Parathyroid adenoma (tissue), 2 donors: ENCODE measurements around the gene PCDH9.

ENCODE experiments used
- H2AFZ ChIP-seq: fragments of 300-600 bp; sonication (generic); one replicate; pipeline ENCODE4 v1.7.0; 2017; ENCODE audit warnings: antibody characterized with exemption, mild to moderate bottlenecking
- H3K27ac ChIP-seq: fragments of 300-600 bp; sonication (generic); one replicate; pipeline ENCODE4 v1.7.0; 2017
- H3K27me3 ChIP-seq: fragments of 300-600 bp; sonication (generic); one replicate; pipeline ENCODE4 v1.7.0; 2017; ENCODE audit warnings: low read length; ENCODE audit not compliant: control insufficient read depth, insufficient read depth
- H3K36me3 ChIP-seq: fragments of 300-600 bp; sonication (generic); one replicate; pipeline ENCODE4 v1.7.0; 2017; ENCODE audit warnings: low read length; ENCODE audit not compliant: control insufficient read depth, insufficient read depth
- H3K4me1 ChIP-seq: fragments of 300-600 bp; sonication (generic); one replicate; pipeline ENCODE4 v1.7.0; 2017; ENCODE audit warnings: control low read depth
- H3K4me2 ChIP-seq: fragments of 300-600 bp; sonication (generic); one replicate; pipeline ENCODE4 v1.7.0; 2017; ENCODE audit warnings: low read length
- H3K4me3 ChIP-seq: fragments of 300-600 bp; sonication (generic); one replicate; pipeline ENCODE4 v1.7.0; 2017; ENCODE audit warnings: low read depth, low read length
- H3K79me2 ChIP-seq: fragments of 300-600 bp; sonication (generic); one replicate; pipeline ENCODE4 v1.7.0; 2017; ENCODE audit warnings: control low read depth
- H3K9ac ChIP-seq: fragments of 300-600 bp; sonication (generic); one replicate; pipeline ENCODE4 v1.7.0; 2017; ENCODE audit warnings: mild to moderate bottlenecking
- H3K9me3 ChIP-seq: fragments of 300-600 bp; sonication (generic); one replicate; pipeline ENCODE4 v1.7.0; 2017; ENCODE audit warnings: low read length; ENCODE audit not compliant: control insufficient read depth
- TF ChIP-seq, protein P1 (sequence below): fragments of 300-600 bp; sonication (generic); IDR thresholded peaks from one replicate; pipeline ENCODE4 v1.7.0; 2017; ENCODE audit warnings: antibody characterized with exemption, mild to moderate bottlenecking
- donor health status: primary hyperparathyroidism.

Gene PCDH9

DNA sequence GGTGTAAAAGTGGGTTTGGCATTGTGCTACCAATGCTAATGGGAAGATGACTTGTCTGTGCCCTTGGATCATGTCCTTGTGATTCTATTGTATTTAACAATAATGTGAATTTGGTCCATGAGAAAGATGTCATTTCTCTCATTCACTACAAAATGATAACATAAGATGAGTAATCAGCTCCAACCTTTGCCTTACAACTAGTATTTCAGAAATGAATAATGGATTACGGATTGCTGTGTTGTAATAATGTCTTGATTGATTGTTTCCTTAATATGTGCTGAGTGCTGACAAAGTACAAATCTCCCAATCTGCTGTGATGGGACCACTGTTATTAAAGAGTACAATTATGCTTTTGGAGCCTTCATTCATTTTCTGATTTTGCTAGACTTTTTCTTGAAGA, 375.0 kb downstream of the PCDH9 start:
- H3K9me3 ChIP-seq = no peaks in the 10 kb centered on the region
- no peak overlapping the region for H2AFZ ChIP-seq
- no peak overlapping the region for H3K9ac ChIP-seq
- no peaks in the 10 kb centered on the region for H3K36me3 ChIP-seq
- TF ChIP-seq, protein P1, sequence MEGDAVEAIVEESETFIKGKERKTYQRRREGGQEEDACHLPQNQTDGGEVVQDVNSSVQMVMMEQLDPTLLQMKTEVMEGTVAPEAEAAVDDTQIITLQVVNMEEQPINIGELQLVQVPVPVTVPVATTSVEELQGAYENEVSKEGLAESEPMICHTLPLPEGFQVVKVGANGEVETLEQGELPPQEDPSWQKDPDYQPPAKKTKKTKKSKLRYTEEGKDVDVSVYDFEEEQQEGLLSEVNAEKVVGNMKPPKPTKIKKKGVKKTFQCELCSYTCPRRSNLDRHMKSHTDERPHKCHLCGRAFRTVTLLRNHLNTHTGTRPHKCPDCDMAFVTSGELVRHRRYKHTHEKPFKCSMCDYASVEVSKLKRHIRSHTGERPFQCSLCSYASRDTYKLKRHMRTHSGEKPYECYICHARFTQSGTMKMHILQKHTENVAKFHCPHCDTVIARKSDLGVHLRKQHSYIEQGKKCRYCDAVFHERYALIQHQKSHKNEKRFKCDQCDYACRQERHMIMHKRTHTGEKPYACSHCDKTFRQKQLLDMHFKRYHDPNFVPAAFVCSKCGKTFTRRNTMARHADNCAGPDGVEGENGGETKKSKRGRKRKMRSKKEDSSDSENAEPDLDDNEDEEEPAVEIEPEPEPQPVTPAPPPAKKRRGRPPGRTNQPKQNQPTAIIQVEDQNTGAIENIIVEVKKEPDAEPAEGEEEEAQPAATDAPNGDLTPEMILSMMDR = no peak
- no peak overlapping the region for H3K27ac ChIP-seq
- H3K4me2 ChIP-seq = no peak overlapping the region
- H3K27me3 ChIP-seq = no peaks in the 10 kb centered on the region
- no peaks in the 10 kb centered on the region for H3K4me1 ChIP-seq
- no peaks in the 10 kb centered on the region for H3K79me2 ChIP-seq
- H3K4me3 ChIP-seq = no peak overlapping the region

DNA sequence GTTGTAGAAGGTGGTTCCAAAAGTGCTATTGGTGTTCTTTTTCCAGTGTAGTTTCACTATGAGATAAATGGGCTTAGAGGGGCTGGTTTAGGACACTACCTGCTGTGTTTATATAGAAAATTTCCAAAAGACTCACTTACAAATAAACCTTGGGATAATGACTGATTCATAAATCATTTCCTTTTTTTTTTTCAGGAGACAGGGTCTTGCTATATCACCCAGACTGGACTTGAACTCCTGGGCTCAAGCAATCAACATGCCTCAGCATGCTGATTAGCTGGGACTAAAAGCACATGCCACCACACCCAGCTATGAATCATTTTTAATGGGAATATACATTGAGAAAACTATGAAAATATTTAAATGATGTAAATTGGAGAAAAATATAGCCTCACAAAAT, 376.6 kb downstream of the PCDH9 start:
- TF ChIP-seq, protein P1 = no peak
- H3K27ac ChIP-seq = no peak overlapping the region
- no peak overlapping the region for H3K4me3 ChIP-seq
- H3K79me2 ChIP-seq = no peaks in the 10 kb centered on the region
- no peak overlapping the region for H3K9ac ChIP-seq
- H2AFZ ChIP-seq = no peak overlapping the region
- no peaks in the 10 kb centered on the region for H3K36me3 ChIP-seq
- no peak overlapping the region for H3K4me2 ChIP-seq
- no peaks in the 10 kb centered on the region for H3K4me1 ChIP-seq
- H3K27me3 ChIP-seq = no peaks in the 10 kb centered on the region
- no peaks in the 10 kb centered on the region for H3K9me3 ChIP-seq

DNA sequence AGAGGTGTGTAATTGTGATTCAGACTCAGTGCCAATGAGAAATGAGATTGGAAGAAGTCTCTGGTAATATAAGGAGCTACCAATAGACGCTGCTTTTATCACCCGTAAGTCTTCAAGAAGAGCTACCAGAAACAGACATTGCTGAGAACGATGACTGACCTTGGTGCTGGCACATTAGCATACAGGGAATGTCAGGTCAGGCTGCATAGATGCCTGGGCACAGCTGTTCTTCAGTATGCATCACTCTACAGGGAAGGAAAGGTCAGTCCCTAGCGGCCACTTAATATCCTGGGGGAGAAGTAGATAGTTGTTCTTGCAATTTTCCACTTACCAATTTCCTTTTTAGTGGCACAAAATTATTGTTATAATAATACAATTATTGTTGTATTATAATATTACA, 380.4 kb downstream of the PCDH9 start:
- H3K36me3 ChIP-seq = no peaks in the 10 kb centered on the region
- H3K27me3 ChIP-seq = no peaks in the 10 kb centered on the region
- H3K4me2 ChIP-seq = no peak overlapping the region
- no peak overlapping the region for H3K4me3 ChIP-seq
- H2AFZ ChIP-seq = no peak overlapping the region
- H3K4me1 ChIP-seq = no peaks in the 10 kb centered on the region
- TF ChIP-seq, protein P1 = no peak
- no peaks in the 10 kb centered on the region for H3K79me2 ChIP-seq
- no peak overlapping the region for H3K9ac ChIP-seq
- no peaks in the 10 kb centered on the region for H3K9me3 ChIP-seq
- no peak overlapping the region for H3K27ac ChIP-seq

DNA sequence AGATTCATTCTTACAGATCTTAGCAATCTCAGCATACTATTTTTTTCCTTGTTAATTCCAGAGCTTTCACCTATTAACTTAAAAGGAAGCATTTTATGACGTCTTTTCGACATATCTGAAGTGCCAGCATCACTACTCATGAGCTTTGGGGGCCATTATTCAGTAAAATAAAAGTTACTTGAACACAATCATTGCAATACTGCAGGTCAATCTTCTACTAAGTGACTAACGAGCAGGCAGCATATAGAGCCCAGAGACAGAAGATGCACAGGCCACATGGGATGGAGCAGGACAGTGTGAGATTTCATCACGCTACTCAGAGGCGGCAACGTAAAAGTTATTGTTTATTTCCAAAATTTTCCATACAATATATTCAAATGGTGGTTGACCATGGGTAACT, 382.6 kb downstream of the PCDH9 start:
- Histone ChIP-seq H2AFZ (no peak overlapping the region), H3K4me2 (no peak overlapping the region), H3K4me1 (no peaks in the 10 kb centered on the region), H3K27me3 (no peaks in the 10 kb centered on the region), H3K27ac (no peak overlapping the region), H3K36me3 (no peaks in the 10 kb centered on the region), H3K4me3 (no peak overlapping the region), H3K9me3 (no peaks in the 10 kb centered on the region), H3K79me2 (no peaks in the 10 kb centered on the region), H3K9ac (no peak overlapping the region)
- TF ChIP-seq, protein P1 = no peak

DNA sequence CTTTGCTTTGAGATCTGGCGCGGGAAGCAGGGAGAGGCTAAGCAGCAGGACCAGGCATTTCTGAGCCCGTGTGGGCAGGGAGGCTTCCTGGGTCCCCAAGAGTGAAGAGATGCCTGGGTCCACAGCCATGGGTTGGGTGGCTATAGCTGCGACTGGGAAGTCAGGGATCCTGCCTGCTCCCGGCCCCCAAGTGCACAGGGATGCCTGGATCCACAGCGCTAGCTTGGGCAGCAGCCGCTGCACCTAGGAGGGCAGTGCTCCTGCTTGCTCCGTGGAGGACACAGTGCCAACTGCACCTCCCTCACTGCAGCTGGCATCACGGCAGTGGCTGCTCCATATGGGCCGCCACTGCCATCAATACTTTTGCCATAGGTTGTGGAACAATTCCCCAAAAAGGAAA, 384.7 kb downstream of the PCDH9 start:
- no peak overlapping the region for H3K4me3 ChIP-seq
- no peaks in the 10 kb centered on the region for H3K79me2 ChIP-seq
- H3K4me2 ChIP-seq = no peak overlapping the region
- no peaks in the 10 kb centered on the region for H3K9me3 ChIP-seq
- H3K27me3 ChIP-seq = no peaks in the 10 kb centered on the region
- no peak overlapping the region for H2AFZ ChIP-seq
- H3K9ac ChIP-seq = no peak overlapping the region
- H3K4me1 ChIP-seq = no peaks in the 10 kb centered on the region
- TF ChIP-seq, protein P1 = no peak
- no peak overlapping the region for H3K27ac ChIP-seq
- H3K36me3 ChIP-seq = no peaks in the 10 kb centered on the region
